Measurements from ENCODE around the gene GLOD4.

Gene GLOD4

GRCh38 chr17:773467-774312 is 8.4 kb downstream of the GLOD4 start:
- H3K9ac ChIP-seq (ENCODE audit: low read length), result no peak overlapping the region
- no peak overlapping the region for H3K27ac ChIP-seq (ENCODE audit: low read length)
- H3K36me3 ChIP-seq (replicated peaks; ENCODE audit: insufficient read depth, low read length), result peaks cover 7% of the 10 kb centered on the region

GRCh38 chr17:773016-773415 is 9.1 kb downstream of the GLOD4 start:
- H3K9me3 ChIP-seq (replicated peaks; ENCODE audit: insufficient read depth, low read length), result no peaks in the 10 kb centered on the region
- H3K9me2 ChIP-seq (replicated peaks; ENCODE audit: insufficient read depth, low read length), result no peaks in the 10 kb centered on the region
- no peaks in the 10 kb centered on the region for H3K79me2 ChIP-seq (ENCODE audit: low read length)
- H4K20me1 ChIP-seq (ENCODE audit: insufficient read depth, low read length), result no peaks in the 10 kb centered on the region
- H3K36me3 ChIP-seq (replicated peaks; ENCODE audit: insufficient read depth, low read length), result peaks cover 7% of the 10 kb centered on the region
- TF ChIP-seq CTCF (IDR thresholded peaks at IDR 0.05; ENCODE audit: low read length) (no peak), EZH2 (optimal IDR thresholded peaks at IDR 0.05; ENCODE audit: low read depth, low read length) (no peak), EZH2phosphoT487 (IDR thresholded peaks at IDR 0.05; ENCODE audit: low read length) (no peak)
- no peaks in the 10 kb centered on the region for H3K27me3 ChIP-seq (replicated peaks; ENCODE audit: insufficient read depth, low read length)
- no peaks in the 10 kb centered on the region for H3K4me1 ChIP-seq (ENCODE audit: low read length)
- H3K9ac ChIP-seq (ENCODE audit: low read length), result no peak overlapping the region
- no peak overlapping the region for H3K4me2 ChIP-seq (ENCODE audit: low read depth, low read length)
- H3F3A ChIP-seq (ENCODE audit: insufficient read depth, low read length), result no peaks in the 10 kb centered on the region
- no peak overlapping the region for H2AFZ ChIP-seq (ENCODE audit: low read length)
- no peak for DNase-seq
- no peak overlapping the region for H3K4me3 ChIP-seq (ENCODE audit: low read length)
- H3K27ac ChIP-seq (ENCODE audit: low read length), result no peak overlapping the region

More at GRCh38 chr17:773467-774312, 8.4 kb downstream of the GLOD4 start:
- Histone ChIP-seq H2AFZ (ENCODE audit: low read length) (no peak overlapping the region), H3K79me2 (ENCODE audit: low read length) (no peaks in the 10 kb centered on the region), H3K27me3 (replicated peaks; ENCODE audit: insufficient read depth, low read length) (no peaks in the 10 kb centered on the region), H4K20me1 (ENCODE audit: insufficient read depth, low read length) (no peaks in the 10 kb centered on the region), H3K4me1 (ENCODE audit: low read length) (no peaks in the 10 kb centered on the region), H3K4me2 (ENCODE audit: low read depth, low read length) (no peak overlapping the region), H3F3A (ENCODE audit: insufficient read depth, low read length) (no peaks in the 10 kb centered on the region), H3K9me3 (replicated peaks; ENCODE audit: insufficient read depth, low read length) (no peaks in the 10 kb centered on the region), H3K4me3 (ENCODE audit: low read length) (no peak overlapping the region), H3K9me2 (replicated peaks; ENCODE audit: insufficient read depth, low read length) (no peaks in the 10 kb centered on the region)
- DNase-seq, result no peak
- no peak for TF ChIP-seq EZH2phosphoT487 (IDR thresholded peaks at IDR 0.05; ENCODE audit: low read length)
- TF ChIP-seq CTCF (IDR thresholded peaks at IDR 0.05; ENCODE audit: low read length), result no peak
- no peak for TF ChIP-seq EZH2 (optimal IDR thresholded peaks at IDR 0.05; ENCODE audit: low read depth, low read length)

GRCh38 chr17:767076-767475 is 15.0 kb downstream of the GLOD4 start:
- no peak overlapping the region for H2AFZ ChIP-seq (ENCODE audit: low read length)
- no peak overlapping the region for H3K4me2 ChIP-seq (ENCODE audit: low read depth, low read length)
- no peaks in the 10 kb centered on the region for H3K4me1 ChIP-seq (ENCODE audit: low read length)
- no peaks in the 10 kb centered on the region for H3K9me3 ChIP-seq (replicated peaks; ENCODE audit: insufficient read depth, low read length)
- no peak overlapping the region for H3K9ac ChIP-seq (ENCODE audit: low read length)
- H3K9me2 ChIP-seq (replicated peaks; ENCODE audit: insufficient read depth, low read length), result no peaks in the 10 kb centered on the region
- no peaks in the 10 kb centered on the region; the same call in 1 of the 2 replicates for H3K27me3 ChIP-seq (replicated peaks; ENCODE audit: insufficient read depth, low read length)
- H3F3A ChIP-seq (ENCODE audit: insufficient read depth, low read length), result no peaks in the 10 kb centered on the region
- TF ChIP-seq CTCF (IDR thresholded peaks at IDR 0.05; ENCODE audit: low read length), result no peak
- TF ChIP-seq EZH2phosphoT487 (IDR thresholded peaks at IDR 0.05; ENCODE audit: low read length), result no peak
- no peak for TF ChIP-seq EZH2 (optimal IDR thresholded peaks at IDR 0.05; ENCODE audit: low read depth, low read length)
- DNase-seq, result no peak
- peaks cover 7% of the 10 kb centered on the region; the same call in 1 of the 2 replicates for H3K36me3 ChIP-seq (replicated peaks; ENCODE audit: insufficient read depth, low read length)
- H3K27ac ChIP-seq (ENCODE audit: low read length), result no peak overlapping the region
- H4K20me1 ChIP-seq (ENCODE audit: insufficient read depth, low read length), result no peaks in the 10 kb centered on the region
- no peaks in the 10 kb centered on the region for H3K79me2 ChIP-seq (ENCODE audit: low read length)
- no peak overlapping the region for H3K4me3 ChIP-seq (ENCODE audit: low read length)
